ENCODE data around the gene SMG5. TPM values are rescaled to one million over a fixed set of nuclear protein-coding genes. Genes with fewer than 3 reads are reported as not detected.

SMG5 gene
- total RNA-seq, 1 donor from 2014 or later = 103 TPM

DNA sequence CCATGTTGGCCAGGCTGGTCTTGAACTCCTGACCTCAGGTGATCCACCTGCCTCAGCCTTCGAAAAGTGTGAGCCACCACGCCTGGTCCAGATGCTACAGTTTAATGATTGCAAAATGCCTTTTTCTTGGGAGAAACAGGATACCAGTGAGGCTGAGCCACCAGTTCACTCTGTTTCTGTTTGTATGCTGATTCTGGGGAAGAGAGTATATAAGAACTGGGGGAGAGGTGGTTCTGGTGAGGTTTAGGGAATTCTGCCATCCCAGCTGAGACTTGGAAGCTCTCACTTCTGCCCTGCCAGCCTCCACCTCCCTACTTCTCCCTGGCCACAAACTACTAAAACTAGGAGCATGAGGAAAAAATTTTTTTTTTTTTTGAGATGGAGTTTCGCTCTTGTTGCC is 77.9 kb downstream of the SMG5 start:
- Mint-ChIP-seq H3K4me3 (no peak overlapping the region), H3K27ac (no peak overlapping the region), H3K27me3 (ENCODE audit: low read depth) (no peaks in the 10 kb centered on the region), H3K36me3 (peaks cover 7% of the 10 kb centered on the region), H3K4me1 (no peaks in the 10 kb centered on the region), H3K9me3 (no peaks in the 10 kb centered on the region)
- no peak for DNase-seq (ENCODE audit: low spot score in 2 of 2, unreplicated experiment in 2 of 2)
- no peak for TF ChIP-seq CTCF (IDR thresholded peaks at IDR 0.05; ENCODE audit: unreplicated experiment)

DNA sequence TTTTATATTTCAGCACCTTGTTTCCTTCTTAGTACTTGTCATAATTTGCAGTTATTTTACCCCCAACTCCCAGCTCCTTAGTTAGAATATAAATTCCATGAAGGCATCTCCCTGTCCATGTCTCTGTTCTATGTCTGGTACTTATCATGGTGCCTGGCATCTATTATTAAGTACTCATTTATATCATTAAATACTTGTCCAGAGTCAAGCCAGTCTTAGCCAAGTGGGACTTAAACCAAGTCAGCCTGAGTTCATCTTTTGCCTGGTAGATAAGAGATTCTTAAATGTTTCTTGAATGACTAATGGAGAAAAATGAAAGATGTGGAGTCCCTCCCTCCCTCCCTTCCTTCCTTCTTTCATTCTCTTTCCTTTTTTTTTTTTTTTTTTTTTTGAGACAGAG is 79.3 kb downstream of the SMG5 start:
- DNase-seq (ENCODE audit: low spot score in 2 of 2, unreplicated experiment in 2 of 2) = no peak
- Mint-ChIP-seq H3K9me3 (no peaks in the 10 kb centered on the region), H3K27ac (no peak overlapping the region), H3K4me1 (no peaks in the 10 kb centered on the region), H3K36me3 (peaks cover 2% of the 10 kb centered on the region), H3K4me3 (no peak overlapping the region), H3K27me3 (ENCODE audit: low read depth) (no peaks in the 10 kb centered on the region)
- TF ChIP-seq CTCF (IDR thresholded peaks at IDR 0.05; ENCODE audit: unreplicated experiment) = no peak

DNA sequence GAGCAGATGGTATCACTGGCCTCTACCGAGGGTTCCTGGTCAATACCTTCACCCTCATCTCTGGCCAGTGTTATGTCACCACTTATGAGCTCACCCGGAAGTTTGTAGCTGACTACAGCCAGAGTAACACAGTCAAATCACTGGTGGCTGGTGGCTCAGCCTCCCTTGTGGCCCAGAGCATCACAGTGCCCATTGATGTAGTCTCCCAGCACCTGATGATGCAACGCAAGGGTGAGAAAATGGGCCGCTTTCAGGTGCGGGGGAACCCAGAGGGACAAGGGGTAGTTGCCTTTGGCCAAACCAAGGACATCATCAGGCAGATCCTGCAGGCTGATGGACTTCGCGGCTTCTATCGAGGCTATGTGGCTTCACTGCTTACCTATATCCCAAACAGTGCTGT is 82.6 kb downstream of the SMG5 start:
- H3K27ac Mint-ChIP-seq = no peak overlapping the region
- no peak overlapping the region for H3K4me3 Mint-ChIP-seq
- no peaks in the 10 kb centered on the region for H3K27me3 Mint-ChIP-seq (ENCODE audit: low read depth)
- H3K36me3 Mint-ChIP-seq = no peaks in the 10 kb centered on the region
- no peaks in the 10 kb centered on the region for H3K4me1 Mint-ChIP-seq
- no peak for DNase-seq (ENCODE audit: low spot score in 2 of 2, unreplicated experiment in 2 of 2)
- TF ChIP-seq CTCF (IDR thresholded peaks at IDR 0.05; ENCODE audit: unreplicated experiment) = no peak
- no peaks in the 10 kb centered on the region for H3K9me3 Mint-ChIP-seq

Other genes with a start within 250 kb of the SMG5 start
- gene UBQLN4, start 229.0 kb downstream of the SMG5 start, total RNA-seq = 61.2 to 66.7 TPM (median 61.9 TPM) in 3 replicates
- gene LAMTOR2, start 228.0 kb downstream of the SMG5 start, total RNA-seq = 39.2 to 43.4 TPM (median 39.5 TPM) in 3 replicates
- 51.1 to 52.6 TPM (median 51.2 TPM) in 3 replicates for gene RAB25, start 221.7 kb downstream of the SMG5 start, total RNA-seq
- gene MEX3A, start 200.4 kb downstream of the SMG5 start, total RNA-seq = 107 to 112 TPM (median 112 TPM) in 3 replicates
- gene LMNA, start 168.1 kb downstream of the SMG5 start, total RNA-seq = 91.7 to 96.9 TPM (median 92.4 TPM) in 3 replicates
- 18.7 to 21.0 TPM (median 19.8 TPM) in 3 replicates for gene SEMA4A, start 129.2 kb downstream of the SMG5 start, total RNA-seq
- 15.4 to 18.7 TPM (median 18.4 TPM) in 3 replicates for gene SLC25A44, start 88.7 kb downstream of the SMG5 start, total RNA-seq
- gene PMF1, start 69.8 kb downstream of the SMG5 start, total RNA-seq = 73.4 to 74.8 TPM (median 74.6 TPM) in 3 replicates
- 5.8 to 7.3 TPM (median 6.8 TPM) in 3 replicates for gene BGLAP, start 40.6 kb downstream of the SMG5 start, total RNA-seq
- 30.1 to 32.0 TPM (median 30.7 TPM) in 3 replicates for gene PAQR6, start 34.8 kb downstream of the SMG5 start, total RNA-seq
- gene TMEM79, start 1.5 kb upstream of the SMG5 start, total RNA-seq = 5.7 to 6.9 TPM (median 6.1 TPM) in 3 replicates
- 60.2 to 64.2 TPM (median 63.2 TPM) in 3 replicates for gene GLMP, start 12.9 kb upstream of the SMG5 start, total RNA-seq
- 0.42 TPM in 1 of 3 replicates, not detected in the others for gene VHLL, start 16.5 kb upstream of the SMG5 start, total RNA-seq
- 174 to 190 TPM (median 186 TPM) in 3 replicates for gene CCT3, start 55.5 kb upstream of the SMG5 start, total RNA-seq
- not detected in 3 replicates for gene TSACC, start 55.7 kb upstream of the SMG5 start, total RNA-seq
- gene RHBG, start 86.4 kb upstream of the SMG5 start, total RNA-seq = 0.88 to 1.2 TPM (median 0.92 TPM) in 3 replicates
- gene MEF2D, start 217.9 kb upstream of the SMG5 start, total RNA-seq = 37.4 to 40.9 TPM (median 37.8 TPM) in 3 replicates